HG03066 (cell line): Measurements from ENCODE around the gene USP32.
"Not testable (repeated sequence)": the region's sequence is repeated elsewhere in the genome, so short reads cannot be mapped to it uniquely, and the experiment has no call there.

Source experiments
- ATAC-seq: cut with Tn5 transposase; IDR thresholded peaks from one replicate; pipeline ENCODE4 v1.9.1; 2021; ENCODE audit warnings: low read depth; ENCODE audit not compliant: unreplicated experiment

The USP32 gene

DNA sequence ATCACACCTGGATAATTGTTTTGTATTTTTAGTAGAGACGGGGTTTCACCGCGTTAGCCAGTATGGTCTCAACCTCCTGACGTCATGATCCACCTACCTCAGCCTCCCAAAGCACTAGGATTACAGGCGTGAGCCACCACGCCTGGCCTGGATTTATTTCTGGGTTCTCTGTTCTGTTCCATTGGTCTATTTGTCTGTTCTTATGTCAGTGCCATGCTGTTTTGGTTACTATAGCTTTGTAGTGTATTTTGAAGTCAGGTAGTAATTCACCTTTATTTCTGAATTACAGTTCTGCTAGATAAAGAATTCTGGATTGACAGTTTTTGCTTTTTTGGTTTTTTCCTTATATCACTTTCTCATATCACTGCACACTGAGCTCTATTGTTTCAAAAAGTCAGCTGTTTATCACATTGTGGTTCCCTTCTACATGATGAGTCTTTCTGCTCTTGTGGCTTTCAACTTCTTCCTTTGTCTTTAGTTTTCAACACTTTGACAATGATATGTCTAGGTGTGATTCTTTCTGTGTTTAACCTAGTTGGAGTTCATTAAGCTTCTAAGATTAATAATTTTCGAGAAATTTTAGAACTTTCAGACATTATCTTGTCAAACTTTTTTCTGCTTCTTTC is 144.0 kb downstream of the USP32 start:
- ATAC-seq: no peak

GRCh38 chr17:60244656-60245055 is 147.3 kb downstream of the USP32 start:
- ATAC-seq: no peak

GRCh38 chr17:60240290-60240689 is 151.6 kb downstream of the USP32 start:
- no peak for ATAC-seq

DNA sequence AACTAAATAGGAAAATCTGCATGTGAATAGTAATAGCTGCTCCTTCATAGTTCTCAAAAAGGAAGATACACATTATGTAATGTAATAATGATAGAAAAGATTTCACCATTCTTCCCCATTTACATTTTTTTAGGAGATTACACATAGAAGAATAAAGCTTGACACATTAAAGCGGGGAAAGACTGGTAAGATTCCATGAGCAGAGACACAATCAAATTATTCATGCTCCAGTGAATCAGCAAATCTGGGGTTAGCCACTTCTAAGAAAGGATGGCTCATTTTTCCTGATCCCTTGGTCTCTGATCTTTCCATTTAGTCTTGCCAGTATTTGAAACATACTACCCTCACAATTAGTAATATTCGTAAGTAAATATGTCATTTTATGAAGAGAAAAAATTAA is 160.2 kb downstream of the USP32 start:
- ATAC-seq: no peak

GRCh38 chr17:60231234-60231633 is 160.7 kb downstream of the USP32 start:
- no peak for ATAC-seq

DNA sequence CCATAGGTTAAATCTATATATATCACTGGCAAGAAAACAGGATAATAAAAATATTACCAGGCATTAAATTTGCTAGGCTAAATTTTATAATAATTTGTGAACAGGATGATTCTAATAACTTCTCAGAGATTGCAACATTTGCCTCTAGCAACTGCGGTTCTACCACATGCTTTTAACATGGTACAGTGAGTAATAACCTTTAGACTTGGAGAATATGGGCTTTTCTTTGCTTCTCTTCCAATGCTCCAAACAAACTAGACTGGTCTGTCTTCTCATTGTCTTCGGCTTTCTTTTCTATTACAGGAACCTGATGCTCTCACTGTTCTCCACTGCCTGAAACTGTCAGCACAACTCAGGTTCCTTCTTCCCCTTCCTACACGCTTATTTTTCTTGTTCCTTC is 161.6 kb downstream of the USP32 start:
- no peak for ATAC-seq

- no peak for ATAC-seq
These were observed 162.6 kb downstream of the USP32 start for GRCh38 chr17:60229188-60229802.

DNA sequence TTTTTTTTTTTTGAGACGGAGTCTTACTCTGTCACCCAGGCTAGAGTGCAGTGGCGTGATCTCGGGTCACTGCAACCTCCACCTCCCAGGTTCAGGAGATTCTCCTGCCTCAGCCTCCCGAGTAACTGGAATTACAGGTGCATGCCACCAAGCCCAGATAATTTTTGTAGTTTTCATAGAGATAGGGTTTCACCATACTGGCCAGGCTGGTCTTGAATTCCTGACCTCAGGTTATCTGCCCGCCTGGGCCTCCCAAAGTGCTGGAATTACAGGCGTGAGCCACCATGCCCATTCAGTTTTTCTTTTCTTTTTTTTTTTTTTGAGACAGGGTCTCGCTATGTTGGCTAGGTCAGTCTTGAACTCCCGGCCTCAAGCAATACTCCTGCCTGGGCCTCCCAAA is 164.7 kb downstream of the USP32 start:
- not testable (repeated sequence) for ATAC-seq

- no peak for ATAC-seq
These were observed 167.9 kb downstream of the USP32 start for GRCh38 chr17:60224064-60224463.

GRCh38 chr17:60223456-60223855 is 168.5 kb downstream of the USP32 start:
- no peak for ATAC-seq

GRCh38 chr17:60218774-60219173 is 173.2 kb downstream of the USP32 start:
- not testable (repeated sequence) for ATAC-seq

DNA sequence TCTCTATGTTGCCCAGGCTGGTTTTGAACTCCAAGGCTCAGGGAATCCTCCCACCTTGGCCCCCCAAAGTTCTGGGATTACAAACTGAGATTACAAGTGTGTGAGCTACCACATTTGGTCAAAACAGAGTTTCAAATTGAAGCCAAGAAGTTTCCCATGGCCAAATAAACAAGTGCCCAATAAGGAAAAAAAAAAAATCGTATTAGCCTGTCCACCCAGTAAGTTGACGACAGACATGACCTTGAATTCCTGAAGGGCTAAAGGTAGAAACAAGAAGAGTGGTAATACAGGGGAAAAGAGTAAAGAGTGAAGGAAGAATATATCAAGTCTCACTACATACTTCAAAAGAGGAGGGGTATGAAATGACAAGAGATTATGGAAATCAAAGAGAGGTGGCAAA is 176.0 kb downstream of the USP32 start:
- ATAC-seq: not testable (repeated sequence)

GRCh38 chr17:60211282-60211681 is 180.7 kb downstream of the USP32 start:
- ATAC-seq: not testable (repeated sequence)

DNA sequence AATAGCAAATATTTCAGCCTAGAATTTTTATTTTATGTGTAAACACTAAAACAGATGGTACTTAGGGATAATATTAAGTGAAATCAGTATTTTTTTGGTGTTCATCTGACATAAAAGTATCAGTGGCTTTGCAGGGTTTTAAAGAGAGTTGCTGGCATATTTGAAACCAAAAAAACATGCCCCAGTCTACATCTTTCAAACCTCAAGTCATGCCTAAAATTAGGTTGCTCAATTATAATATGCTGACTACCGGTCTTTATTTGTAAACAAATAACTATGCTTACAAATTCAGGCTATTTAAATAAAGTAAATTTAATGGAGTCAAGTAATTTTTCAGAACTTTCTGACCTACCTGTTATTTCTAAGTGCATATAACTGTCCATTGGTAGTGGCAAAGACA is 183.6 kb downstream of the USP32 start:
- ATAC-seq: not testable (repeated sequence)

- ATAC-seq: not testable (repeated sequence)
These were observed 186.2 kb downstream of the USP32 start for GRCh38 chr17:60205782-60206181.

DNA sequence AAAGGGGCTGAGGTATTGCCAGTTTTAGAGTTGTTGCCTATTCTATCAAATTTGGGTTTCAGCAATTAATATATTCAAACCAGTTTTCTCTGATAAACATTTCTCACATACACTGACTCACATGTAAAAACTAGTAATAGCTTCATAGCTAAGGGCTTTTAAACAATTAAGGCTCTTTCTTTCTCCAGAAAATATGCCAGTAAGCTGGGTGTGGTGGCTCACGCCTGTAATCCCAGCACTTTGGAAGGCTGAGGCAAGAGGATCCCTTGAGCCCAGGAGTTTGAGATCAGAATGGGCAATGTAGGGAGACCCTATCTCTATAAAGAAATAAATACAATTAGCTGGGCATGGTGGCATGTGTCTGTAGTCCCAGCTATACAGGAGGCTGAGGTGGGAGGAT is 193.3 kb downstream of the USP32 start:
- not testable (repeated sequence) for ATAC-seq

DNA sequence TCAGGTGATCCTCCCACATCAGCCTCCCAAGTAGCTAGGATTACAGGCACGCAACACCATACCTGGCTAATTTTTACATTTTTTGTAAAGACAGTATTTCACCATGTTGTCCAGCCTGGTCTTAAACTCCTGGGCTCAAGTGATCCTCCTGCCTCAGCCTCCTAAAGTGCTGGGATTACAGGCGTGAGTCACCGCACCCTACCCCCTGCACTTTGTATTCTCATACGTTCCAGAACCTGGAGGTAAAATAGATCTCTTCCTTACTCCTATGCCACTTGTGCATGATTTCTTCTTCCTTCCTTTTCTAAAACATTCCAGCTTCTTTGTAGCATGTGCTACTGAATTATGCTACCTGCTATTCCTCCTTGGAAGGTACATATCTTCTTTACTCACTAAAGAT is 197.8 kb downstream of the USP32 start:
- not testable (repeated sequence) for ATAC-seq

DNA sequence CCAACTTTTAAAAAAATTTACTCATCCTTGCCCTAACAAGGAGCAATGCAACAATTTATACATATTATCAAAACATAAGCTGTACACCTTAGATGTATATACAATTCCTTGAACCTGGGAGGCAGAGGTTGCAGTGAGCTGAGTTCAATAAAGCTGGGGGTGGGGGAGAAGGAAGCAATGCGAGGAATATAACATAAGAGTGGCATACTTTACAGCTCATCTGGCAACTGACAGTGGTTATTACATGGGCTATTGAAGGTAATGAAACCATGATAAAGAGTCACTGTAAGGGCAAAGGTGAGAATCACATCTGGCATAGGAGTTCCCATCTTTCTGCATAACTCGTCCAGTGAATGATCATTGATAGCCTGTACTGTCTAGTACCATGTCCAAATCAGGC is 198.5 kb downstream of the USP32 start:
- ATAC-seq: no peak

DNA sequence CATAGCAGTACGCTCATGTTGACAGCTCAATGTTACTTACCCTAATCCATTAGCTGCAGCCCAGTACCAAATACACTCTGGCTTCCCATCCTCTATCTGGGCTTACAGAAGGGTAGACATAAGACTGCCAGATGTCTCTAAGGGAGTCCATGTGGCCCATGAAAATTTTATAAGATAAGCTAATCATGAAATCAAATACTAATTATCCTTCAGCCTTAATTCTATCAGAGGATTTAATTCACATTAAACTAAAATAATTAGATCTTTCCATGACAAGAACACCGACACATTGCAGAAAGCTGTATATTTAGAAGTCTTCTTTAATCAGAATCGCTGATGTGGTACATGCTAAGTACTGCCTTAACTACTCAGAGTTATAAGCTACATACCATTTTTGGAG is 198.9 kb downstream of the USP32 start:
- ATAC-seq: not testable (repeated sequence)

DNA sequence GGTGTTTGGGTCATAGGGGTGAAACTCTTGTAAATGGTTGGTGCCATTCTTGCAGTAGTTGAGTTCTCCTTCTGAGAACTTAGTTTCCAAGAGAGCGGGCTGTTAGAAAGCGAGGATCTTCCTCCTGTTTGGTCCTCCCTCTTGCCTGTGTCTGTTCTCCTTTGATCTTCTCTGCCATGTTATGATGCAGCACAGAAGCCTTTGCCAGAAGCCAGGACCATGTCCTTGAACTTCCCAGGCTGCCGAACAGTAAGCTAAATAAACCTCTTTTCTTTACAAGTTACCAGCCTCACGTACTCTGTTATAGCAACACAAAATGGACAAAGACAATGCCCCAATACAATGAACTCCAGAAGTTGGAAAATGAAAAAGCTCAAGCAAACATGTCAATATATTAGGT is 201.9 kb downstream of the USP32 start:
- not testable (repeated sequence) for ATAC-seq

DNA sequence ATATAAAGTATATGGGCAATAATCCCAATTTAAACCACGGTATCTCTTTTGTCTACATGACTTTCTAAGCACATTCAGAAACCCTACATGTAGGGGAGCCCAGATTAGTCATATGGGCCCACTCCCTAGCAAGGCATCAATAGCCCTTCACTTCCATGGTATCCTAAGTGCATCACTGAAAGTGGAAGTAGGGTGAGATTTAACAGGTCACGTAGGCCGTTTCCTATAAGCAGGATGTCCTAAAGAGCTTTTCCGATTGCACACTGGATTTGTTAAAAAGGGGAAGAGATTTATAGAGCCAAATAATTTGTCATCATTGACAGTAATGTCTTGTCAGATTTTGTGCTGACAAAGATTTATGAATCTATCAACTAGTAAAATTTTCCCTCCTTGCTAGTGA is 203.2 kb downstream of the USP32 start:
- no peak for ATAC-seq
